Endothelial cell of umbilical vein (primary cell): ENCODE data around the gene KRTAP10-6. TPM values are rescaled to one million over a fixed set of nuclear protein-coding genes. Genes with fewer than 3 reads are reported as not detected.
"Not testable (repeated sequence)": the region's sequence is repeated elsewhere in the genome, so short reads cannot be mapped to it uniquely, and the experiment has no call there.

Experiments
- BruUV-seq: library from RNA; stranded (reverse); fragments of 400-500 nt; replicated peaks from 2 replicates; lab custom pipeline; 2021; lab: Mats Ljungman, UMichigan
- CTCF ChIA-PET: fragments of 300-600, 350-600 bp; sonication (Branson Sonifier 250); formaldehyde crosslinking; loops from one replicate; lab custom pipeline; 2021; ENCODE audit warnings: antibody characterized with exemption, inconsistent platforms; lab: Charles Lee
- POLR2A ChIA-PET: fragments of 300-600, 350-600 bp; sonication (Branson Sonifier 250); formaldehyde crosslinking; loops from one replicate; lab custom pipeline; 2021; ENCODE audit warnings: antibody characterized with exemption, inconsistent platforms; lab: Charles Lee
- DNase-seq: peaks from one replicate; pipeline ENCODE4 v3.0.0-alpha.2; 2011; ENCODE audit warnings: low read depth, low spot score
- FAIRE-seq: peaks from 2 replicates; lab custom pipeline; 2011; peaks lifted over from hg19 to GRCh38; lab: Jason Lieb, UNC
- H2AFZ ChIP-seq: 2 replicates; pipeline ENCODE4 v1.6.0; 2012; ENCODE audit warnings: low read depth, low read length, control low read depth, inconsistent platforms
- H3K27ac ChIP-seq: 2 replicates; pipeline ENCODE4 v1.5.1; 2011; ENCODE audit warnings: low read depth, mild to moderate bottlenecking, control low read depth, low read length, moderate library complexity; ENCODE audit not compliant: insufficient read depth
- H3K27me3 ChIP-seq, 2 experiments: 2 replicates each; pipeline versions ENCODE4 v1.6.0 to v1.6.1; 2011; ENCODE audit warnings: low read length in 2 of 2, mixed read lengths in 1 of 2; ENCODE audit not compliant: control insufficient read depth in 2 of 2, insufficient read depth in 2 of 2
- H3K36me3 ChIP-seq, 2 experiments: 2 replicates in 1 of 2; 3 replicates in 1 of 2; pipeline ENCODE4 v1.5.1; 2011; ENCODE audit warnings: low read length in 2 of 2, mild to moderate bottlenecking in 1 of 2, moderate library complexity in 1 of 2; ENCODE audit not compliant: control insufficient read depth in 2 of 2, insufficient read depth in 2 of 2; ENCODE audit errors: extremely low read depth in 1 of 2
- H3K4me1 ChIP-seq: 3 replicates; pipeline ENCODE4 v1.5.1; 2011; ENCODE audit warnings: mild to moderate bottlenecking, low read length; ENCODE audit not compliant: control insufficient read depth, insufficient read depth; ENCODE audit errors: extremely low read depth
- H3K4me2 ChIP-seq: 2 replicates; pipeline ENCODE4 v1.6.1; 2011; ENCODE audit warnings: low read length, control low read depth, mixed read lengths; ENCODE audit not compliant: insufficient read depth
- H3K4me3 ChIP-seq, 3 experiments: fragments of 200-600 bp in 1 of 3; sonication (generic), shearing (Covaris generic) in 1 of 3; replicated peaks in 1 of 3; 2 replicates each; pipeline ENCODE4 v1.5.1; 2011 to 2016; ENCODE audit warnings: control low read depth in 3 of 3, low read length in 3 of 3, mild to moderate bottlenecking in 2 of 3, inconsistent platforms in 1 of 3, low read depth in 1 of 3, moderate library complexity in 1 of 3; ENCODE audit not compliant: insufficient read depth in 1 of 3
- H3K79me2 ChIP-seq: 2 replicates; pipeline ENCODE4 v1.6.0; 2012; ENCODE audit warnings: low read length, inconsistent platforms; ENCODE audit not compliant: control insufficient read depth, insufficient read depth
- H3K9ac ChIP-seq: replicated peaks from 2 replicates; pipeline ENCODE3; 2011; ENCODE audit warnings: low read length, control low read depth; ENCODE audit not compliant: insufficient read depth; ENCODE audit errors: extremely low read depth
- H3K9me1 ChIP-seq: replicated peaks from 3 replicates; pipeline ENCODE4 v1.6.0; 2011; ENCODE audit warnings: mild to moderate bottlenecking, low read length; ENCODE audit not compliant: control insufficient read depth, insufficient read depth; ENCODE audit errors: extremely low read depth
- H3K9me3 ChIP-seq: replicated peaks from 2 replicates; pipeline ENCODE4 v1.5.1; 2012; ENCODE audit warnings: low read length, inconsistent platforms; ENCODE audit not compliant: control insufficient read depth, insufficient read depth
- H4K20me1 ChIP-seq: replicated peaks from 2 replicates; pipeline ENCODE3; 2011; ENCODE audit warnings: mild to moderate bottlenecking, low read length; ENCODE audit not compliant: control insufficient read depth, insufficient read depth; ENCODE audit errors: extremely low read depth
- EZH2 ChIP-seq: IDR thresholded peaks from 2 replicates; pipeline ENCODE4 v1.6.1; 2012; ENCODE audit warnings: borderline replicate concordance, low read depth, mild to moderate bottlenecking, moderate library complexity, low read length, inconsistent platforms; ENCODE audit not compliant: severe bottlenecking
- FOS ChIP-seq: IDR thresholded peaks from 2 replicates; pipeline ENCODE4 v1.6.1; 2011; ENCODE audit warnings: mild to moderate bottlenecking, low read length, moderate library complexity, borderline replicate concordance; ENCODE audit not compliant: insufficient read depth
- GATA2 ChIP-seq: IDR thresholded peaks from 2 replicates; pipeline ENCODE4 v1.7.0; 2011; ENCODE audit warnings: low read depth, mild to moderate bottlenecking, moderate library complexity, mixed read lengths, low read length; ENCODE audit not compliant: insufficient read length, insufficient read depth
- JUN ChIP-seq: IDR thresholded peaks from 2 replicates; pipeline ENCODE4 v1.6.1; 2011; ENCODE audit warnings: borderline replicate concordance, low read depth; ENCODE audit not compliant: insufficient read length, insufficient read depth
- MYC ChIP-seq: IDR thresholded peaks from one replicate; pipeline ENCODE4 v1.6.1; 2011; ENCODE audit warnings: mild to moderate bottlenecking, low read depth, low read length
- POLR2A ChIP-seq: IDR thresholded peaks from 2 replicates; pipeline ENCODE4 v1.6.1; 2012; ENCODE audit warnings: low read depth, mild to moderate bottlenecking, control low read depth, low read length
- POLR2AphosphoS5 ChIP-seq: IDR thresholded peaks from 2 replicates; pipeline ENCODE4 v1.6.1; 2012; ENCODE audit warnings: low read depth, mild to moderate bottlenecking, control low read depth, low read length, moderate library complexity; ENCODE audit not compliant: insufficient read depth
- dilution Hi-C: fragments of 300-500 bp; cut with MboI; formaldehyde crosslinking; loops from one replicate; pipeline ENCODE4 v1.15.0; 2019; ENCODE audit warnings: low sequenced_read_pairs; ENCODE audit not compliant: extremely low pct_ligation_motif_present
- intact Hi-C: fragments of 100-400 bp; cut with micrococcal nuclease; formaldehyde crosslinking; loops from one replicate; pipeline ENCODE4 v1.10.0; 2022
- polyA plus RNA-seq, 4 experiments: library from polyadenylated mRNA; depleted of rRNA in 3 of 4; stranded (reverse) in 3 of 4; unstranded in 1 of 4; fragments of >200 nt; gene quantifications; 2 replicates each; pipeline versions ENCODE4 v1.2.1 to v1.2.3, GENCODE V29; 2011 to 2012; ENCODE audit warnings: missing spikeins in 1 of 4
- total RNA-seq: library from RNA; stranded (reverse); gene quantifications from 2 replicates; pipeline ENCODE4 v1.2.3, GENCODE V29; 2021
- TF ChIP-seq, protein P1 (sequence below), 2 donors: IDR thresholded peaks; 1 replicate in 1 of 2; 2 replicates in 1 of 2; pipeline ENCODE4 v1.5.1; 2011; ENCODE audit warnings: low read length in 2 of 2, mild to moderate bottlenecking in 2 of 2, moderate library complexity in 2 of 2, control low read depth in 1 of 2, inconsistent platforms in 1 of 2, low read depth in 1 of 2; ENCODE audit not compliant: insufficient read depth in 1 of 2; ENCODE audit errors: extremely low read depth in 1 of 2
- TF ChIP-seq, protein P2 (sequence below): IDR thresholded peaks from 2 replicates; pipeline ENCODE4 v1.6.1; 2011; ENCODE audit not compliant: insufficient read depth, insufficient read length

Gene KRTAP10-6
- total and polyA plus RNA-seq, 2 donors (not counting 3 experiments of a cell fraction or from before 2014, with no cell fraction given), result not detected

DNA sequence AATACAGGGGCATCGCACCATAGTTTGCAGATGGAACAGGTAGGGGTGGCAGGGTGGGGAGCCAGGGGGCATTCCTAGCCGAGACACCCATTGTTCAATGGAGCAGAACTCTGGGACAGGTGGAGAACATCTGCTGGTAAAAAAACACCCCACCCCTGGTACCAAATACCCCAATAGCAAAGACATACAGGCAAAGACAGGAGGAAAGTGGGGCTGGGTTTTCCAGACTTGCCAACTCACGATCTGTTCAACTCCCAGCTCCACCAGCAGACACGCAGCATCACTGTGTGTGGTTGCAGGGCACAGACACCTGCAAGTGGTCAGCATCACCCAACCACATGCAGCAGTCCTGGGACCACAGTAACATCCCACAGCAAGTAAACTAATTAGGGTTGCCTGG is 19.2 kb upstream of the KRTAP10-6 start:
- dilution Hi-C loops, result no loop called here
- Histone ChIP-seq H3K9me1 (no peaks in the 10 kb centered on the region), H4K20me1 (no peaks in the 10 kb centered on the region), H3K9ac (no peak overlapping the region), H3K4me1 (no peaks in the 10 kb centered on the region), H3K79me2 (no peaks in the 10 kb centered on the region), H3K4me3 (no peak overlapping the region), H3K27ac (no peak overlapping the region), H3K9me3 (peaks cover 5% of the 10 kb centered on the region), H3K4me2 (no peak overlapping the region), H2AFZ (no peak overlapping the region), H3K36me3 (no peaks in the 10 kb centered on the region), H3K27me3 (peaks cover 0 to 1% of the 10 kb centered on the region in 2 experiments)
- no peak for FAIRE-seq
- ChIA-PET CTCF (no interaction called here), POLR2A (no interaction called here)
- intact Hi-C loops, result no loop called here
- TF ChIP-seq EZH2, result no peak
- no peak for TF ChIP-seq POLR2A
- no peak for TF ChIP-seq POLR2AphosphoS5
- no peak for TF ChIP-seq JUN
- TF ChIP-seq MYC, result no peak
- TF ChIP-seq, protein P1, sequence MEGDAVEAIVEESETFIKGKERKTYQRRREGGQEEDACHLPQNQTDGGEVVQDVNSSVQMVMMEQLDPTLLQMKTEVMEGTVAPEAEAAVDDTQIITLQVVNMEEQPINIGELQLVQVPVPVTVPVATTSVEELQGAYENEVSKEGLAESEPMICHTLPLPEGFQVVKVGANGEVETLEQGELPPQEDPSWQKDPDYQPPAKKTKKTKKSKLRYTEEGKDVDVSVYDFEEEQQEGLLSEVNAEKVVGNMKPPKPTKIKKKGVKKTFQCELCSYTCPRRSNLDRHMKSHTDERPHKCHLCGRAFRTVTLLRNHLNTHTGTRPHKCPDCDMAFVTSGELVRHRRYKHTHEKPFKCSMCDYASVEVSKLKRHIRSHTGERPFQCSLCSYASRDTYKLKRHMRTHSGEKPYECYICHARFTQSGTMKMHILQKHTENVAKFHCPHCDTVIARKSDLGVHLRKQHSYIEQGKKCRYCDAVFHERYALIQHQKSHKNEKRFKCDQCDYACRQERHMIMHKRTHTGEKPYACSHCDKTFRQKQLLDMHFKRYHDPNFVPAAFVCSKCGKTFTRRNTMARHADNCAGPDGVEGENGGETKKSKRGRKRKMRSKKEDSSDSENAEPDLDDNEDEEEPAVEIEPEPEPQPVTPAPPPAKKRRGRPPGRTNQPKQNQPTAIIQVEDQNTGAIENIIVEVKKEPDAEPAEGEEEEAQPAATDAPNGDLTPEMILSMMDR (IDR thresholded peaks at IDR 0.05; ENCODE audit: extremely low read depth in 1 of 2, insufficient read depth in 1 of 2, low read depth in 1 of 2, low read length in 2 of 2), result no peak
- no peak for TF ChIP-seq FOS
- TF ChIP-seq, protein P2, sequence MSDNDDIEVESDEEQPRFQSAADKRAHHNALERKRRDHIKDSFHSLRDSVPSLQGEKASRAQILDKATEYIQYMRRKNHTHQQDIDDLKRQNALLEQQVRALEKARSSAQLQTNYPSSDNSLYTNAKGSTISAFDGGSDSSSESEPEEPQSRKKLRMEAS, result no peak
- TF ChIP-seq GATA2, result no peak
- no TSS peak for BruUV-seq
- DNase-seq, result no peak

DNA sequence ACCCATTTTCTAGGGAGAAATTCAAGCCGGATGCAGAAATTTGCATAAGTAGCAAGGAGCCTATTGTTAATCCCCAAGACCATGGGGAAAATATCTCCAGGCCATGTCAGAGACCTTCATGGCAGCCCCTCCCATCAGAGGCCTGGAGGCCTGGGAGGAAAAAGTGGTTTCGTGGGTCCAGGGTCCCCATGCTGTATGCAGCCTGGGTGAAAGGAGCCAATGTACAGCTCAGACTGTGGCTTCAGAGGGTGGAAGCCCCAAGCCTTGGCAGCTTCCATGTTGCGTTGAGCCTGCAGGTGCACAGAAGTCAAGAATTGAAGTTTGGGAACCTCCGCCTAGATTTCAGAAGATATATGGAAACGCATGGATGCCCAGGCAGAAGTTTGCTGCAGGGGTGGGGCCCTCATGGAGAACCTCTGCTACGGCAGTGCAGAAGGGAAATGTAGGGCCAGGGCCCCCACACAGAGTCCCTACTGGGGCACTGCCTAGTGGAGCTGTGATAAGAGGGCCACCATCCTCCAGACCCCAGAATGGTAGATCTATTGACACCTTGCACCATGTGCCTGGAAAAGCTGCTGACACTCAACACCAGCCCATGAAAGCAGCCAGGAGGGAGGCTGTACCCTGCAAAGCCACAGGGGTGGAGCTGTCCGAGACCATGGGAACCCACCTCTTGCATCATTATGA is 18.0 kb upstream of the KRTAP10-6 start:
- FAIRE-seq, H2AFZ ChIP-seq, H3K4me2 ChIP-seq, intact Hi-C loops, BruUV-seq, DNase-seq, POLR2A ChIA-PET, H3K4me3 ChIP-seq, H3K9me1 ChIP-seq, H3K9me3 ChIP-seq, H4K20me1 ChIP-seq, CTCF ChIA-PET, H3K27ac ChIP-seq, H3K27me3 ChIP-seq, H3K9ac ChIP-seq, H3K4me1 ChIP-seq, H3K36me3 ChIP-seq, dilution Hi-C loops, H3K79me2 ChIP-seq: not testable (repeated sequence)
